OCI-M2 (cell line): ENCODE results near the gene ANP32D.
"Not testable (repeated sequence)": the region's sequence is repeated elsewhere in the genome, so short reads cannot be mapped to it uniquely, and the experiment has no call there.

Experiments
- DNase-seq: peaks from one replicate; lab custom pipeline; 2025; ENCODE audit not compliant: unreplicated experiment; lab: John Stamatoyannopoulos, UW

ANP32D gene

DNA sequence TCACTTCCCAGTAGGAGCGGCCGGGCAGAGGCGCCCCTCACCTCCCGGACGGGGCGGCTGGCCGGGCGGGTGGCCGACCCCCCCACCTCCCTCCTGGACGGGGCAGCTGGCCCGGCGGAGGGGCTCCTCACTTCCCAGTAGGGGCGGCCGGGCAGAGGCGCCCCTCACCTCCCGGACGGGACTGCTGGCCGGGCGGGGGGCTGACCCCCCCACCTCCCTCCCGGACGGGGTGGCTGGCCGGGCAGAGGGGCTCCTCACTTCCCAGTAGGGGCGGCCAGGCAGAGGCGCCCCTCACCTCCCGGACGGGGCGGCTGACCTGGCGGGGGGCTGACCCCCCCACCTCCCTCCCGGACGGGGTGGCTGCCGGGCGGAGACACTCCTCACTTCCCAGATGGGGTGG, 27.9 kb downstream of the ANP32D start:
- not testable (repeated sequence) for DNase-seq

DNA sequence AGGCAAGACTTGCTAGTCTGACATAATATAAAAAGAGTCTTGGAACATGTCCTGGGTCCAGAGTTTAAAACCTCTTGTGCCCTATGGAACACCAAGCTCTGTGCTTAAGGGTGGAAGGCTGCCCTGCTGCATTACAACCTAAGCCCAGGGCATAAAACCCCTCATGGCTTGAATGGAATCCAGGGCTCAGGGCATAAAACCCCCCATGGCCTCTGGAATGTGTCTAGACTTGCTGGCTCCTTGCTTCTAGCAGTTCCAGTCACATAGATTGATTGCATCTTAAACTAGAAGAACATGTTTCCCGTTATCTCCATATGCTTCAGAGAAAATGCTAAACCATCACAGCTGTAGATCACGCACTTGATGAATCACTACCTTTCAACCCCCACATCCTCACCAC, 34.5 kb downstream of the ANP32D start:
- DNase-seq: not testable (repeated sequence)

DNA sequence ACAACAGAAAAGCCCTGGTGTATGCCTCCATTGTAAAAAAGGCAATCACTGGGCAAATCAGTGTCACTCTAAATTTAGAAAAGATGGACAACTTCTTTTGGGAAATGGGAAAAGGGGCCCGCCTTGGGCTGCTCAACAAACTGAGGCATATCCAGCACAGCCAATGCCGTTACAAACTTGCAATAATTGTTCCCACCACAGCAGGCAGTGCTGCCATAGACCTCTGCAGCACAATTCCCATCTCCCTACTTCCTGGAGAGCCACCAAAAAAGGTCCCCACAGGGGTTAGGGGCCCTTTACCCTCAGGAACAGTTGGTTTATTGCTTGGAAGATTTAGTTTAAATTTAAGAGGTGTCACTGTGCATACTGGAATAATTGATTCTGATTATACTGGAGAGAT, 36.6 kb downstream of the ANP32D start:
- no peak for DNase-seq

DNA sequence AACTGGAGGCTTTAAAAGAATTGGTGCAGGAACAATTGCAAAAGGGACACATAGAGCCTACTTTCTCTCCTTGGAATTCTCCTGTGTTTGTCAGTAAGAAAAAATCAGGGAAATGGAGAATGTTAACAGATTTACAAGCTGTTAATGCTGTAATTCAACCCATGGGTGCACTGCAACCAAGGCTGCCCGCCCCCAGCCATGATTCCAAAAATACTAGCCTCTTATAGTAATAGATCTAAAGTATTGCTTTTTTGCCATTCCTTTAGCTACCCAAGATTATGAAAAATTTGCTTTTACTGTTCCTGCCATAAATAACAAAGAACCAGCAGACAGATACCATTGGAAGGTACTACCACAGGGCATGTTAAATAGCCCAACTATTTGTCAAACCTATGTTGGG, 37.8 kb downstream of the ANP32D start:
- no peak for DNase-seq

DNA sequence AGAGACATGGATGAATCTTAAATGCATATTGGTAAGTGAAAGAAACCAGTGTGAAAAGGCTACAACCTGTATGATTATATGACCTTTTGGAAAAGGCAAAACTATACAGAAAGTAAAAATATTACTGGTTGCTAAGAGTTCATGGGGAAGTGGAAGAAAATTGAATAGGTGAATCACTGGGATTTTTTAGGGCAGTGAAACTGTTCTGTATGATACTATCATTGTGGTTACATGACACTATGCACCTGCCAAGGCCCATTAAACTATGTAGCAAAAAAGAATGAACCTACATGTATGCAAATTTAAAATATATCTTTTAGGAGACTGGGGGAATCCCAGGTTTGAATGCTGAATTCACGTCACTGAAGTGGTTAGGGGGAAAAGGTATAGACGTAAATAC, 40.5 kb downstream of the ANP32D start:
- DNase-seq: no peak

DNA sequence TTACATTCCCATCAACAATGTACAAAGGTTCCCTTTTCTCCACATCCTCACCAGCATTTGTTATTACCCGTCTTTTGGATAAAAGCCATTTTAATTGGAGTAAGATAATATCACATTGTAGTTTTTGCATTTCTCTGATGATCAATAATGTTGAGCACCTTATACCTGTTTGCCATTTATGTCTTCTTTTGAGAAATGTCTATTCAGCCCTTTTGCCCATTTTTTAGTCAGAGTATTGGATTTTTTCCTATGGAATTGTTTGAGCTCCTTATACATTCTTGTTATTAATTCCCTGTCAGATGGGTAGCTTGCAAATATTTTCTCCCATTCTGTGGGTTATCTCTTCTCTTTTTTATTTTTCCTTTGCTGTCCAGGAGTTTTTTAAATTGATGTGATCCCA, 42.4 kb downstream of the ANP32D start:
- DNase-seq: no peak

DNA sequence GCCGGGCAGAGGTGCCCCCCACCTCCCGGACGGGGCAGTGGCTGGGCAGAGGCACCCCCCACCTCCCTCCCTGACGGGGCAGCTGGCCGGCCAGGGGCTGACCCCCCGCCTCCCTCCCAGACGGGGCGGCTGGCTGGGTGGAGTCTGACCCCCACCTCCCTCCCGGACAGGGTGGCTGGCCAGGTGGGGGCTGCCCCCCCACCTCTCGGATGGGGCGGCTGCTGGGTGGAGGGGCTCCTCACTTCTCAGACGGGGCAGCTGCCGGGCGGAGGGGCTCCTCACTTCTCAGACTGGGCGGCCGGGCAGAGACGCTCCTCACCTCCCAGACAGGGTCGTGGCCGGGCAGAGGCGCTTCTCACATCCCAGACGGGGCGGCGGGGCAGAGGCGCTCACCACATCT, 48.0 kb downstream of the ANP32D start:
- DNase-seq: not testable (repeated sequence)
